HG02642 (cell line): ENCODE results near the gene HS6ST3.

Experiments used
- ATAC-seq: cut with Tn5 transposase; IDR thresholded peaks from one replicate; pipeline ENCODE4 v1.9.1; 2021; ENCODE audit warnings: mild to moderate bottlenecking; ENCODE audit not compliant: unreplicated experiment, poor library complexity

The HS6ST3 gene

GRCh38 chr13:96806746-96807145 is 716.8 kb downstream of the HS6ST3 start:
- no peak for ATAC-seq

- no peak for ATAC-seq
These were observed 719.6 kb downstream of the HS6ST3 start for GRCh38 chr13:96809366-96810096.

- no peak for ATAC-seq
These were observed 720.2 kb downstream of the HS6ST3 start for GRCh38 chr13:96810104-96810503.

GRCh38 chr13:96811049-96811448 is 721.1 kb downstream of the HS6ST3 start:
- no peak for ATAC-seq

GRCh38 chr13:96816261-96816660 is 726.4 kb downstream of the HS6ST3 start:
- ATAC-seq: no peak

- no peak for ATAC-seq
These were observed 727.0 kb downstream of the HS6ST3 start for GRCh38 chr13:96816874-96817273.

GRCh38 chr13:96817336-96817941 is 727.5 kb downstream of the HS6ST3 start:
- no peak for ATAC-seq

GRCh38 chr13:96819375-96819774 is 729.5 kb downstream of the HS6ST3 start:
- no peak for ATAC-seq

- ATAC-seq: no peak
These were observed 731.5 kb downstream of the HS6ST3 start for GRCh38 chr13:96821381-96821780.

- ATAC-seq: no peak
These were observed 732.1 kb downstream of the HS6ST3 start for GRCh38 chr13:96821971-96822370.

- peak; percentile 58 for ATAC-seq
These were observed 733.0 kb downstream of the HS6ST3 start for GRCh38 chr13:96822895-96823294.

GRCh38 chr13:96824140-96824539 is 734.2 kb downstream of the HS6ST3 start:
- no peak for ATAC-seq

- ATAC-seq: no peak
These were observed 735.7 kb downstream of the HS6ST3 start for GRCh38 chr13:96825653-96826052.

- ATAC-seq: no peak
These were observed 744.7 kb downstream of the HS6ST3 start for GRCh38 chr13:96834626-96835025.

- no peak for ATAC-seq
These were observed 745.6 kb downstream of the HS6ST3 start for GRCh38 chr13:96835546-96835945.

GRCh38 chr13:96836733-96837132 is 746.8 kb downstream of the HS6ST3 start:
- no peak for ATAC-seq

- no peak for ATAC-seq
These were observed 747.9 kb downstream of the HS6ST3 start for GRCh38 chr13:96837809-96838208.

GRCh38 chr13:96844195-96844594 is 754.3 kb downstream of the HS6ST3 start:
- ATAC-seq: no peak

GRCh38 chr13:96844616-96845015 is 754.7 kb downstream of the HS6ST3 start:
- ATAC-seq: no peak

GRCh38 chr13:96848286-96848685 is 758.4 kb downstream of the HS6ST3 start:
- no peak for ATAC-seq

- ATAC-seq: no peak
These were observed 759.2 kb downstream of the HS6ST3 start for GRCh38 chr13:96849091-96849490.

- ATAC-seq: no peak
These were observed 760.7 kb downstream of the HS6ST3 start for GRCh38 chr13:96850538-96851145.
